ENCODE measurements around the gene DNAH17. TPM values are rescaled to one million over a fixed set of nuclear protein-coding genes. Genes with fewer than 3 reads are reported as not detected.
A peak's percentile ranks its signal among the peaks of the same experiment; 100 is the strongest.
"Not testable (repeated sequence)": the region's sequence is repeated elsewhere in the genome, so short reads cannot be mapped to it uniquely, and the experiment has no call there.

The DNAH17 gene
- total RNA-seq, 1 donor from 2014 or later, result 0.59 TPM

DNA sequence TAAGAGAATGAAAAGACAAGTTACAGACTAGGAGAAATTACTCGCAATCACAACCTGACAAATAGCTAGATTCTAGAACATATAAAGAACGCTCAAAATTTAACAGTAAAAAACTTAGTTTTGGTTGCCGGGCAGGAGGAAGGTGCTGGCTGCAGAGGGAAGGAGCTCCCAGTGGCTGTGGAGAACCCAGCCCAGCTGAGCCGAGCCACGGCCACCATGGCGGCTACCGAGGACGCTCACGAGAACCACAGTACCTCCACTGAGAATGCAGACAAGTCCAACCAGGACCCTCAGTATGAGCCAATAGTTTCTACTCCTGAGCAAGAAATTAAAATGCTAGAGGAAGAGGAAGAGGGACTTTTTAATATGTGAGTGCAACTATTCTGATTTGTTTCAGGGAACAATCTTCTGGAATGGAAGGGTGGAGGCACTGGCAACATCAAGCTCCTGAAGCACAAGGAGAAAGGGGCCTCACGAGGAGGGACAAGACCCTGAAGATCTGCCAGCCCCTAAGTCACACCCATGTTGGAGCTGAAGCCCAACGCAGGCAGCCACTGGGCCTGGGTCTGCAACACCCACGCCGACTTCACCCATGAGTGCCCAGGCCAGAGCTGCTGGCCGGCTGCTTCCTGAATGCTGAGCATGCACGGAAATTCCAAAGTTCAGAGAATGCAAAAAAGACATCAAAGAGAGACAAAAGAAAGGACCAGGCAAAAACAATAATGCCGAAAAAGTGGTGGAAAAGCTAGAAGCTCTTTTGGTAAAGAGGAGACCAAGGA lies 55.0 kb downstream of the DNAH17 start:
- DNase-seq, result no peak

DNA sequence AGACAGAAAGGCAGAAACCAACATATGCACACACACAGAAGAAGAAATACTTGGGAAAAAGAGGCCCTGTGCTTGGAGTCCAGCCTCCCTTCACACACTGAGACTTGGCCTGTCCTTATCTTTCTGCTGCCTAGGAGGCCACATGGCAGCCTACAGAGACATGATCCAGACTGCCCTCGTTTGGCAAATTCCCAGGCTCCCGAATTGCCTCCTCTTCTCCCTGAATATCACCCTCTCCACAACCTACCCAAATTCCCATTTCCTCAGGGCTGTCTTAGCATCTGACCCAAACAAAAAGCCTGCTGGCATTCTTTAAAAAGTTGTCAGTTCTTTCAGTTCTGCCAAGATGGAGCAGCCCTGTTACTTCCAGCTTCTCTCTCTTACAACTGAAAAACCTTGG lies 59.8 kb downstream of the DNAH17 start:
- no peak for DNase-seq

DNA sequence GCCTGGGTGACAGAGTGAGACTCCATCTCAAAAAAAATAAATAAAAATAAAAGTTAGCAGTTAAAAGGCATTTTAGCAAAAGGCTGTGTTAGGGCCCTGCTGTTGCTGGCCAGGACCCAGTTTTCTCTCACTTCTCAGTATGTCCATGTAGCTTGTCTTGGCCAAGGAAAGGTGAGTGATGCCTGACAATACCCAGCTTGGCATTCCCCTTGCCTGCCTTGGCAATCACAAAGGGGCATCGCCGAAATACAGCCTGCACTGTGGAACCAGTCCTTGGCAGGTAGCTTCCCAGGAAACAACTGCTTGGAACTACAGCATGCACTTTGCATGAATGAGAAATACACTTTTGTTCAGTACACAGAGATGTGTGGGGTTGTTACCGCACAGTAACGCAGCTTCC lies 61.7 kb downstream of the DNAH17 start:
- no peak for DNase-seq

DNA sequence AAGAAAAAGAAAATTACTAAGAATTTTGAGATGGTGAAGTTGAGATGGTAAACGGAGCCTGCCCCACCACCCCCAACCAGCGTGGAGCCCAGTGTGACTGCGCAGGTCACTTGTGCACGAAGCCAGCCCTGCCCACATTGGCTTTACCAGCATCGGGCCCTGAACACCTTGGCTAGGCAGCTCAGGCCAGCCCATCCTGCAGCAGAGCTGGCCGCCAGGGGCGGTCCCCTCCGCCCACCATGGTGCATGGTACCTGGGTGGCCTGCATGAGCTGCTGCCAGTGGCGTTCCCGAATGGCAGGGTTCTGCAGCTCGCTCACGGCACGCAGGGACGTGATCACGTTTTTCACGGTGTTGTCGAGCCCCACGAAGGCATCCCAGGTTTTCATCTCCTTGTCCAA lies 62.7 kb downstream of the DNAH17 start:
- no peak for DNase-seq

DNA sequence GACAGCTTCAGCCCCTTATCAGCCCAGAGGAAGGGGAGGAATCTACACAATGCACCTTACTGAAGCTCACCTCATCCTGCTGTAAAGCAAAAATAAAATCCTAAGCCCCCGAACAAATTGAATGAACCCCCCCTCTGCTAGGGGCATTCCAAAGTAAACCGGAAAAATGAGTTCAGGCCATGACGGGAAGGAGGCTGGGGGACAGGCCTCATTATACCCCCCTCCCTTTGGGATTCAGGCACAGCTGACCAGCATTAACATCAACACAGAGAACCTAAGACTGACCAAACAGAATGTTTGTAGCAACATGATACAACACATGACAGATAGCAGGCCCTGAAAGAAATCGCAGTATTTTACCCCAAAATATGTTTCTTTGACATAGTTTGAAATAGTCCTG lies 64.2 kb downstream of the DNAH17 start:
- DNase-seq, result no peak

DNA sequence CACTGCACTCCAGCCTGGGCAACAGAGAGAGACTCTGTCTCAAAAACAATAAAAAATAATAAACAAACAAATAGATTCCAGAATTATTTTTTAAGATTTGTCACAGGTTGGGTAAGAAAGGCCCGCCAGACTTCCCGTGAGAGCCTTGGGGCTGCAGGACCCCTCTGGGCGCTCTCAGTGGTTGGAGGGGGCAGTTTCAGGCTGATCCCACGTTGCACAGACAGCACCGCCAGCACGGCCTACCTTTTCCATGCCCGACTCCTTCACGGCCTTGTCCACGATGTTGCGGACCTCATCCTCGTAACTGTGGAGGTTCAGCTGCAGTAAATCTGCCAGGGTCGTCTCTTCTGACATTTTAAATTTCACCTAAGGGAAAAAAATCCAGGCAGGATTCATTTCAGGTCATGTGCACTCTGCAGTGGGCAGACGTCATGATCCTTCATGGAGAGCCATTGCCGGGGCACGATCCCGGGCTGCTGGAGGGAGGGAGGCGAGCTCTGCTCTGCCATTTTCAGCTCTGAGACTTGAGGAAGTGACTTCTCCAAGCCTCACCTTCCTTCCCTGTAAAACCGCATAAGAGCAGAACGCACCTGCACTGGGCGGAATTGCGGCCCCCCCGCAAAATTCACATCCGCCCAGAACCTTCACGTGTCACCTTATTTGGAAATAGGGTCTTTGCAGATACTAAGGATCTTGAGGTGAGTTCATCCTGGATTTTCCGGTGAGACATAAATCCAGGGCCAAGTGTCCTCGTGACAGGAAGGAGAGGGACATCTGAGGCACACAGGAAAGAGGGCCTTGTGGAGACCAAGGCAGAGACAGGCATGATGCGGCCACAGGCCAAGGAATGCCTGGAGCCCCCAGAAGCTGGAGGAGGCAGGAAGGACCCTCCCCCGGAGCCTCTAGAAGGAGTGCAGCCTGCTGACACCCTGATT lies 66.8 kb downstream of the DNAH17 start:
- no peak for DNase-seq

DNA sequence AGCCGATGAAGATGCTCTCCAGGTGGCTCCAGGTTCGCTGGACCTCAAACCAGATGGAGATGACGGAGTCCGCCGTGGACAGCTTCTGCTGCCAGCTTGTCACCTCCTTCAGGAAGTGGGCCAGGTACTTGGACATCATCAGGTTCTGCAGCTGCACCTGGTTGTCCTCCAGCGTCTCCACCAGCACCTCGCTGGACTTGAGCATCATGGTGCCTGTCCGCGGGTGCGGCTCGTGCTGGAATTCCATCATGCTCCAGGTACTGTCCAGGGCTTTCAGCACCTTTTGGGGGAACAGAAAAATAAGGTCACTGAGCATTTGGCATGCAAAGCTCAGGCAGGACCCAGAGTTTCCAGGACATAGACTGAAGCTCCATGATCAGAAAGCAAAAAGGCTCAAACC lies 69.7 kb downstream of the DNAH17 start:
- no peak for DNase-seq

DNA sequence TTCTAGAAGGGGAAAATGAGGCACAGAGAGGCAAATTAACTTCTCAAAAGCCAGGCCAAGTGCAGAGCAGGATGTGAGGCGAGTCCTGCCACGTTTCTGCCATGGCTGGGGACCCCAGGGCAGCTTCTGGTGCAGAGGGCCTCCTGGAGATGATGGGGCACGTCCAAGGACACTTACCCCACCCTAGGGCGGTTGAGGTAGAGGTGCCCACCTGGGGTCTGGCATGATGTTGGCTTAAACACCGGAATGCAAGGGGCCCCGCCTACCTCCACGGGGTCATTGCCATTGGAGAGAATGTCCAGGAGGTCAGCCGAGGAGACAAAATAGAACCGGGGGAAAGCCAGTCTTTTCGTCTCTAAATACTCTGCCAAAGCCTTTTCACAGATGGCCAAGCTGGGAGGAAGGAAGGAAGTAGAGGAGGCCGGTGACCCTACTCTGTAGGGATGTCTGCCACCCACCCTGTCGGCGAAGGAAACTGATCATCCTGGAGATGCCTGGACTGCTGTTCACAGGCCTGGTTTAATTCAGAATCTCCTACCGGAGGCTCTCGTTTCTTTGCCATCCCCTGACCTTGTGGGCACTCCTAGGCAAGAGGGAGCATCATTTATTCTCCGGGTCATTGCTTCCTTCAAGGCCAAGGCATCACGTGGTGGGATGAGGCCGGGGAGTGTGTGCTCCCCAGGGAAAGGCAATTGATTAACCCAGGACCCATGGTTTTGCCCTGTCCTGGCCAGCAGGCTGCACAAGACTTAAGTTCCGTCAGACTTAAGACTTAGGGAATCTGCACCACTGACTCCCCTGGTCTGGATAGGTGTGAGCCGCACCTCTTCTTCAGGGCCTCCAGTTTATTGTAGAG lies 70.5 kb downstream of the DNAH17 start:
- DNase-seq, result no peak

DNA sequence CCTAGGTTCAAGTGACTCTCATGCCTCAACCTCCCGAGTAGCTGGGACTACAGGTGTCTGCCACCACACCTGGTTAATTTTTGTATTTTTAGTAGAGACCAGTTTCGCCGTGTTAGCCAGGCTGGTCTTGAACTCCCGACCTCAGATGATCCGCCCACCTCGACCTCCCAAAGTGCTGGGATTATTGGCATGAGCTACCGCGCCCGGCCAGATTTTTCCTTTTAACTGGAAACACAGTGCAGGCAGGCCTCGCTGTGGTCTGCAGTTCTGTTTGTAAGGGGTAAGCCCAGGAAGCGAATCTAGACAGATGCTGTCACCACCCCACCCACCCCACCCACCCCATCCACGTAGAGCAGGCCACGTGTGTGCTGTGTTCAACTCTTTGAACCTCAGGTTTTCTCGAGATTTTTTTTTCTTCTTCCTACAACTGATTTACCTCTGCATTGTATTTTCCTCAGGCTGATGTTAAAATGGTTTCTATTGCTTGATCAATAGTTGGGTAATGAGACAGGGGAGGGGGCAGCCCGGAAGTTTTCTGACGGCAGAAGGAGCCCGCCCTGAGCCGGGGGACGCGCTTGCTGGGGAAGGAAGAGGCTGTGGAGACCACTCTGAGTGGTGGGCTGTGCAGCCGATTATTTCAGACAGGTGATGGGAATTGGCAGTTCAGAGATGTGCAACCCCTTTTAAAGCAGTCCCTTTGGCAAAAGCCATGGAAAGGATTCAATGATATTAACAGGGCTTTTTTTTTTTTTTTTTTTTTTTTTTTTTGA lies 72.9 kb downstream of the DNAH17 start:
- DNase-seq, result no peak

DNA sequence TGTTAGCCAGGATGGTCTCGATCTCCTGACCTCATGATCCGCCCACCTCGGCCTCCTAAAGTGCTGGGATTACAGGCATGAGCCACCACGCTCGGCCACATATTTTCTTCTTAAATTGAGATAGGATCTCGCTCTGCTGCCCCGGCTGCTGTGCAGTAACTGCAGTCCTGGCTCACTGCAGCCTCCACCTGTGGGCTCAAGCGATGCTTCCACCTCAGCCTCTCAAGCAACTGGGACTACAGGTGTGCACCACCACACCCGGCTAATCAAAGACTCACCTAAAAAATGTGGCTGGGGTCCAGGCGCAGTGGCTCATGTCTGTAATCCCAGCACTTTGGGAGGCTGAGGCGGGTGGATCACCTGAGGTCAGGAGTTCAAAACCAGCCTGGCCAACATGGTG lies 73.8 kb downstream of the DNAH17 start:
- DNase-seq, result not testable (repeated sequence)

DNA sequence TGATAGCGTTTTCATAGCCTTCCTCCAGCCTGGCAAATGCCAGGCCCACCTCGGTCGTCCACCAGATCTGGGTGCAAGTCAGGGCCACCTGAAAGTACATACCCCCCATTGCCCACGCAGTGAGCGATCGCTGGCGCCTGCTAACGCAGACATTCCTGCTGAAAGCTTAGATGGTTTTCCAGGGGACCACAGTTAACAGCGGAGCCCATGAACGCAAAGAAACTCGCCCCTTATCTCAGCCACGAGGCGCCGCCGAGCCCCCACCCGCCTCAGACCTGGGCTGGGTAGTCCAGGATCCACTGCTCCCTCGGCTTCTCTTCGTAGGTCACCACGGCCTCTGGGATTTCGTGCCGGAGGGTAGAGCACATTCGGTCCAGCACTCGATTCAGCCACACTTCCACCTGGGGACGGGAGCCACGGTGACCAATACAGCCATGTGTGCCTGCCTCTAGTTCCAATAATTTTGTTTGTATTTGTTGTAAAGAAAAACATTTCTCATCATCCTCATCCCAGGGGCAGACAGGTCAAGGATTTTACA lies 74.5 kb downstream of the DNAH17 start:
- no peak for DNase-seq

DNA sequence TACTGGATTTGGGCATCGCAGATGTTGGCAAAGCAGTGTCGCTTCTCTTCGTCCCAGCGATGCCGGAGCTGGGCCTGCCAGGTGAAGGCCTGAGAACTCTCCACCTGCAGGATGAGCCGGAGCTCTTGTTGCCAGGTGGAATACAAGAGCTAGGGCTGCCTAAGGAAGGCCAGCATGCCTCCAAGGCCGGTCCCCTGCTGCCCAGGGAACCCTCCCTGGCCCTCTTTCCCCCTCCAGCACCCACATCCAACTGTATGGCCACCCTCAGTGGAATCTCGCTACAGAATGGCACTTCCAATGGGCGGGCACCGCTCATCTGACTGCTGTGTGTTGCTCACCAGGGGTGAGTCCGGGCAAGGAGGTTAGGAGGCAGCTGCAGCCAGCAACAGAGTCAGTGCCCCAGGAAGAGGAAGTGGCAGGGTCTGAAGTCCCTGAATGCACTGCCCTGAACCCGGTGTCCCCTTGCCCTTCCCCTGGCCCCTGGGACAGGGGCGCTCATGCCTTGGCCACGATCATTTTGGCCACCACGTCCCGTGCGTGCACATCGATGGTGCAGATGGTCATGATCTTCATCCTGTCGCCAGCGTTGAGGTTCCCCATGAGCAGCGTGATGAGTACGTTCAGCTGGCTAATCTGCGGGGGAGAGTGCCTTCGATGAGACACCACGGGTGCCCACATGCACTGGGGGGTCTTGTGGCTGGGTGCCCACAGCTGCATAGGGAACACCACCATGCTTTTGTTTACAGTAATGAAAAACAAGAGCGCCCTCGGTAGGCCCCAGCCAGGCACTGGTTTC lies 75.8 kb downstream of the DNAH17 start:
- DNase-seq, result no peak

DNA sequence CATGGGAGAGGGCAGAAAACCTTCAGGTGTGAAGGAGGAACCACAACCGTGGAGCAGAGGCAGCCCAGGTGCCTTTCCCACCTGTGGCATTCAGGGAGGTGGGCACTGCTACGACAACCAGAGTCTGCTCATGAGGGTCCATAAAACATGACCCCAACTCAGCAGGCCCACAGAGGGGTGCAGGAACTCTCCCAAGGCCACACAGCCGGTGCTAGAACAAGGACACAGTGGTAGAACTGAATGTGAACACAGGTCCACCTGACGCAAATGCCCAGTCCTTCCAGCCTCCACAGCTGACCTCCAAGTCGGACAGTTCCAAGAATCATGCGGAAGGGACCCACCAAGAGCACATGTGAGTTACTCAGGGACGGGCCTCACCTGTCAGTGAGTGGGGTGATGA lies 76.4 kb downstream of the DNAH17 start:
- DNase-seq, result no peak

DNA sequence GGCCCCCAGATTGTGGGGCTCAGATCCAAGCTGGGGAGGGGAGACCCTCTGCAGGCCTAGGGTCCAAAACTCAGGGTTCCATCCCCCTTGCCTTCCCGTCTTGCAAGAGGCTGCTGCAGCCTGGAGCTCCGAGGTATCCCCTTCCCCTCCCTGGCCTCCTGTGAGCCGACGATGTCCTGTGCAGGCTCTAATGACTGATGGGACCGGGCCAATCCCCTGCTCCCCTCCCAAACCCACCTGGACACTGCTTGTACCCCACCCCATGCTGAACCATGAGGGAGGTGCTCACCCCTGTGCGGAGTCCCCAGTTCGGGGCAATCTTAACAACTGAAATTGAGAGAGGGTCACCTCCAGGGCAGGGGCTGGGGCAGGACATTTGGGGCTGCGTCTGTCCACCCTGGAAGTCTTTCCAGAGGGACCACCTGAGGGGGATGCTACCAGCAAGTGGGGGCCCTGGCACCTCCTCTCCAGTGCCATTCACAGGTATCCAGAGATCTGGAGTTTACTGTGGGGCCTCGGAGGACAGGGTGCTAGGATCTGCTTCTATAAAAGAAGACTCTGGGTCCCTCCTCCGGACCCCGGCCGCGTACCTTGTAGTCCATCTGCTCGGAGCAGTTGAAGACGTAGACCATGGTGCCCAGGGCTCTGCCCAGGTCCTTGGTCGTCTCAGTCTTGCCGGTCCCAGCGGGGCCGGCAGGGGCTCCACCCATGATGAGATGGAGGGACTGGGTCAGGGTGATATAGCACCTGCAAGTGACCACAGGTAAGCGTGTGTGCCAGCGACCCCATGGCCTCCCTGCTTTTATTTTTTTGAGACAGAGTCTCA lies 77.3 kb downstream of the DNAH17 start:
- no peak for DNase-seq

DNA sequence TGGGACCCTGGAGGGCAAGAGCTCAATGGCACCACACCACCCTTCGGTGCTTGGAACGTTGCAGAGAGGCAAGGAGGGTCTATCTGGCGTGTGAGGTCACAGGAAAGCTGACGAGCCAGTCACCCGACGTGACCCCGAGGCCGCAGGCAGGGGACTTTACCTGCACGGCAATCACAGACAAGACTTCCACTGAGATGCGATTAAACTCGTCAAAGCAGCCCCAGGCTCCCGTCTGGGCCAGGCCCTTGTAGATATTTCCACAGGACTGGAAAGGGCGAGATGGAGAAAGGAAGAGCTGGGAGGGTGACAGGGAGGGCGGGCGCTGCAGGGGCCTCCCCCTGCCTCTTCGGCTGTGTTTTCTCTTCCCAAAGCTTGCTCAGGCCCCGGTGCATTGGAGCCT lies 78.3 kb downstream of the DNAH17 start:
- DNase-seq, result no peak

DNA sequence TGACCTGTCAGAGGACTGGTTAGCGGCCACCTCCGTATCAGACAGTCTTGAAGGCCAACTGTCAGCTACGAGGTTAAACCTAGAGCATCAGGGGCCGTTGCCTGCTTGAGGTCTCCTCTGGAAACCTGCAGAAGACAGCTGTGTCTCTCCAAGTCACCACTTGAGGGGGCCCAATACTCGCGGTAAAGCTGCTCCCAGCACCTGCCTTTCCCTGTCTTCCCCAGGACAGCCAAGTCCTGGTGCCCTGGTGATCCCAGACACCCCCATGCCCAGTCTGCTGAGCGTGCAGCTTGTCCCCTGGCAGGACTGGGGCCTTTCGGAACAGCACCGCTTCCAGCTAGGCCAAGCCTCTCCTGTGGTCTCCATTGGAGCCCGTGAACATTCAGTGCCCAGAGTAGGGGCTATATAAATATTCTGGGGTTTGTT lies 80.1 kb downstream of the DNAH17 start:
- DNase-seq, result peak; percentile 8

DNA sequence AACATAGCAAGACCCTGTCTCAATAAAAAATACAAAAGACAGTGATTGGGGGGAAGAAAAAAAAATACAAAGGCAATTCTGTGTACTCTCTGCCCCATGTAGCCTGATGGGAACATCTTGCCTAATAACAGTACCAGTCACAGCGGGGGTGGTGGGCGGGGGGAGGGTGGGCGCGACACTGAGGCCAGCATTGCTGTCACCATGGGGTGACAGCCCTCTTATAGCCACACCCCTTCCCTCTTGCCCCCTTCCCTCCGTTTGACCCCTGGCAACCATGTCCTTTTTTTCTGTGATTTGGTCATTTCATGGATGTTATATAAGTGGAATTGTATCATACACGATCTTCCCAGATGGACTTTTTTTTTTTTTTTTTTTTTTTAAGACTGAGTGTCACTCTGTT lies 80.9 kb downstream of the DNAH17 start:
- no peak for DNase-seq

DNA sequence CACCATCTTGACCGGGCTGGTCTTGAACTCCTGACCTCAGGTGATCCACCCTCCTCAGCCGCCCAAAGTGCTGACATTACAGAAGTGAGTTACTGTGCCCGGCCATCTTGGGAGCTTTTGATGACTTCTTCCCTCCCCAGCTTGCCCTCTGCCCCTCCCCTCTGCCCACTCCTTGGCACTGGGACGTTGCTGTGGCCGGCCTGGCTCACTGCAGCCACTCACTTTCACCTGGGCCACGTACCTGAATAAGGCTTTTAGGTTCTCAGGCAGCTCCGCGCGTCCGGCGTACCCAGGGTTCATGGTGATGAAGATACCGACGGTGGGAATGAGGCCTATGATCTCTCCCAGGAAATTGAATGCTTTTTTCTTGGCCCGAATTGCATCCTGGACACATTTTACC lies 81.6 kb downstream of the DNAH17 start:
- DNase-seq, result no peak

DNA sequence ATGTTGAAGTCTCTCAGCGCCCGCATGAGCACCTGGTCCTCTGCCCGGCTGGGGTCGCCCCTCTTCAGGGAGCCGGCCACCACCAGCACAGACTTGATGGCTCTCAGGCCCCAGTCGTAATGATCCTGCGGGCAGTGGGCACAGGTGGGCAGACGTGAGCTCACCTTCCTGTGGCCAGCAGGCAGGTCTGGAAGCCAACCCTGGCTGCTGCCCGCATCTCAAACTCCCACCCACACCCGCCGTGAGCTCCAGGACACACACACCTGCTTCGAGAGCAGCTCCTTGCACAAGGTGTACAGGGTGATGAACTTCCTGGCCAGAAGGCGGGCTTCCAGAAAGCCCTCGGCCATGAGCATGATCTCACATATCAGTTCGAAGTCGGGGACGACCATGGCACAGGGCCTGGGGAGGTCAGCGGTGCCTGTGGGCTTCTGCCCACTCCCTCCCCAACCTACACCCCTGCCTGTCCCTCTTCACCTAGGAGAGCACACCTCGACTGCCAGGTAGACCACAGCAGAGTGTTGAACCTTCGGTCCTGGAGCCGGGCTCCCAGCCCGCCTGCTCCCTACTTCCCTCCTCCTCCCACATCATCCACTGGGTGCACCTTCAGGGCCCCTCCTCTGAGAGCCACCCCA lies 82.4 kb downstream of the DNAH17 start:
- DNase-seq, result no peak

All from skin of body (tissue), 2 donors.